ENCODE measurements around the gene ZNF488. TPM values are rescaled to one million over a fixed set of nuclear protein-coding genes. Genes with fewer than 3 reads are reported as not detected.

ZNF488 gene
- total and polyA plus RNA-seq, 2 experiments from 2014 or later, result 0.15 to 1.2 TPM

DNA sequence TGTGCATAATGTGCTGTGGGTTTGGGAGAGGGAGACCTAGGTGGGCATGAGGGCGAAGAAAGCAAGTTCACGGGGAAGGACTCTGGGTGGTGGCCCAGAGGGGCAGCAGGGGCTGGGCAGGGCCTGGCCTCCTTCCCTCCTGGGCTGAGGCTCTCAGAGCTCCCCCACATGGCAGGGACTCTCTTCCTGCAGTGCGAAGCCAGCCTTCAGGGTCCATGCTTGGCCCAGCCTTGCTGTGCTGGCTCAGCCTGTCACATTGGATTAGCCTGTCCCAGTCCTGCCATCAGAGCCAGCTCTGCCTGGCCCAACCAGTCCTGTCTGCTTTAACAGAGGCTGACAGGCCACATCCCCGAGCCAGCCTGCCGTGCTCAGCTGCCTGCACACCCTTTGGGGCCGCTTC, 20.4 kb upstream of the ZNF488 start:
- TF ChIP-seq, protein P1, sequence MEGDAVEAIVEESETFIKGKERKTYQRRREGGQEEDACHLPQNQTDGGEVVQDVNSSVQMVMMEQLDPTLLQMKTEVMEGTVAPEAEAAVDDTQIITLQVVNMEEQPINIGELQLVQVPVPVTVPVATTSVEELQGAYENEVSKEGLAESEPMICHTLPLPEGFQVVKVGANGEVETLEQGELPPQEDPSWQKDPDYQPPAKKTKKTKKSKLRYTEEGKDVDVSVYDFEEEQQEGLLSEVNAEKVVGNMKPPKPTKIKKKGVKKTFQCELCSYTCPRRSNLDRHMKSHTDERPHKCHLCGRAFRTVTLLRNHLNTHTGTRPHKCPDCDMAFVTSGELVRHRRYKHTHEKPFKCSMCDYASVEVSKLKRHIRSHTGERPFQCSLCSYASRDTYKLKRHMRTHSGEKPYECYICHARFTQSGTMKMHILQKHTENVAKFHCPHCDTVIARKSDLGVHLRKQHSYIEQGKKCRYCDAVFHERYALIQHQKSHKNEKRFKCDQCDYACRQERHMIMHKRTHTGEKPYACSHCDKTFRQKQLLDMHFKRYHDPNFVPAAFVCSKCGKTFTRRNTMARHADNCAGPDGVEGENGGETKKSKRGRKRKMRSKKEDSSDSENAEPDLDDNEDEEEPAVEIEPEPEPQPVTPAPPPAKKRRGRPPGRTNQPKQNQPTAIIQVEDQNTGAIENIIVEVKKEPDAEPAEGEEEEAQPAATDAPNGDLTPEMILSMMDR (IDR thresholded peaks at IDR 0.05; ENCODE audit: low read depth, low read length), result no peak
- no peak overlapping the region for H3K27ac ChIP-seq
- peaks cover 8% of the 10 kb centered on the region for H3K4me1 ChIP-seq (ENCODE audit: low read depth)
- no peak overlapping the region for H3K4me3 ChIP-seq
- DNase-seq (ENCODE audit: low read depth in 1 of 2, low spot score in 1 of 2), result no peak
- no peaks in the 10 kb centered on the region for H3K36me3 ChIP-seq
- no peaks in the 10 kb centered on the region for H3K9me3 ChIP-seq (ENCODE audit: low read depth)
- H3K27me3 ChIP-seq, result no peaks in the 10 kb centered on the region

- no peaks in the 10 kb centered on the region for H3K36me3 ChIP-seq
- H3K4me1 ChIP-seq (ENCODE audit: low read depth), result peaks cover 8% of the 10 kb centered on the region
- TF ChIP-seq, protein P1 (IDR thresholded peaks at IDR 0.05; ENCODE audit: low read depth, low read length), result peak; percentile 4
- no peak overlapping the region for H3K4me3 ChIP-seq
- no peaks in the 10 kb centered on the region for H3K9me3 ChIP-seq (ENCODE audit: low read depth)
- peak overlapping the region; percentile 39 for H3K27ac ChIP-seq
- DNase-seq (ENCODE audit: low read depth in 1 of 2, low spot score in 1 of 2), result peak; percentile 47 to 71
- no peaks in the 10 kb centered on the region for H3K27me3 ChIP-seq
These were observed 19.6 kb upstream of the ZNF488 start for GRCh38 chr10:47403446-47404318.

DNA sequence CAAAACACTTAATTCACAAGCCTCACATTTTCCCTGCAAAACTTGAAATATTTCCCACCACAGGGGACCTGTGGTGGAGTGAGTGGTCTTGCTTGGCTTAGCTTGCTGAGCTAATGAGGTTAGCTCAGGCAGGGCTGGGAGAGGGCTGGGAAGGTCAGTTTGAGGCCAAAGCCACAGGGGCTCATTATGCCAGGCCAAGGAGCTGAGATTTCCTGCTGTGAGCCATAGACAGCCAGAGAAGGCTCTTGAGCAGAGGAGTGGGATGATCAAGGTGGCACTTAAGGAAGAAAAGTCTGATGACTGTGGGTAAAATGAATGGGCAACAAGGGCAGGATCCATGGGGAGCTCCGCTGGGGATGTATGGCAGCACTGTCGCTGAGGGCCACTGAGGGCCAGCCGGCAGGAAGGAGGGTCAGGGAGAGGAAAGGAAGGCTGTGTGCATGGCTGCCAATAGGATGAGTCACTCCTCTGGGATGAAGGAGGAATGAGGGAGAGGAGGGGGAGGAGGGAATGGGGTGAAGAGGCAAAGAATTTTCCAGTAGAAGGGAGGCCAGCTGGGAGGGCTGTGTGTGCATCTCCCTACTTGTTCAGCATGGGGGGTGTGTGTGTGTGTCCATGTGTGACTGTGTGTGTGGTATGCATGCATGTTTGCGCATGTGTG, 18.7 kb upstream of the ZNF488 start:
- H3K4me3 ChIP-seq, result no peak overlapping the region
- H3K36me3 ChIP-seq, result no peaks in the 10 kb centered on the region
- DNase-seq (ENCODE audit: low read depth in 1 of 2, low spot score in 1 of 2), result peak; percentile 16 to 94
- no peaks in the 10 kb centered on the region for H3K27me3 ChIP-seq
- no peak overlapping the region for H3K27ac ChIP-seq
- H3K9me3 ChIP-seq (ENCODE audit: low read depth), result no peaks in the 10 kb centered on the region
- H3K4me1 ChIP-seq (ENCODE audit: low read depth), result peaks cover 8% of the 10 kb centered on the region
- TF ChIP-seq, protein P1 (IDR thresholded peaks at IDR 0.05; ENCODE audit: low read depth, low read length), result no peak

DNA sequence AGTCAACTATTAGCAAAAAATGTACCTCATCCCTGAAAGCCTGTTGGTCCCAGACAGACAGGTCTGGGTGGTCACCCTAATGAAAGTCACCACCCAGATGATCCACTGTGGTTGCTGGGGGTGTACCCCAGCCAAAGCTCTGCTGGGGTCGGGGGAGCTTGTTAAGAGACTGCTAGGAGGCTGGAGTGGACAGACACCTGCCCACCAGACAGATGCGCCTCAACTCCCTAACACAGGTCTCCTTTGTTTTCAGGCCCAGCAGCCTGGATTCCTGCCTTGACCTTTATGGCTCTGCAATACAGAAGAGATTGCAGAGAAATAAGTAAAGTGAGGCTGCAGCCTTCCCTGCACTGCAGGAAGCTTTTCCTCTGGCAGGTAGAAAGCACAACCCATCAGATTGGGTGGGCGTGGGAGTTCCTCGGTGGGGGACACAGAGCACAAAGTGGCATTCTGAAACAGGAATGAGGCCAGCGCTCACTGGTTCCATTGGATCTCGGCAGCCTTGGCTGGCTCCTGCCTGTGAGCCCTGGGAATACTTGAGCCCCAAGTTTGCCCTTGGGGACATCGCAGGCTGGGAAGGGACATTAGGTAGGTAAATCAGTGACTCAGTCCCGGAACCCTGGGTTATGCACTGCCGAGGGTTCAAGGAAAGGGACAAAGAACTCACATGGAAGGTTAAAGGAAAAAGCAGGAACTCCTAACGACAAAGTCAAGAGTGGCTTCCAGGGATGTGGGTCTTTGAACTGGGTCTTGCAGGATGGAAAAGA, 18.0 kb upstream of the ZNF488 start:
- H3K9me3 ChIP-seq (ENCODE audit: low read depth), result no peaks in the 10 kb centered on the region
- no peak overlapping the region for H3K4me3 ChIP-seq
- peaks cover 8% of the 10 kb centered on the region for H3K4me1 ChIP-seq (ENCODE audit: low read depth)
- TF ChIP-seq, protein P1 (IDR thresholded peaks at IDR 0.05; ENCODE audit: low read depth, low read length), result no peak
- H3K27ac ChIP-seq, result no peak overlapping the region
- no peaks in the 10 kb centered on the region for H3K27me3 ChIP-seq
- DNase-seq (ENCODE audit: low read depth in 1 of 2, low spot score in 1 of 2), result no peak
- H3K36me3 ChIP-seq, result no peaks in the 10 kb centered on the region

GRCh38 chr10:47401210-47401609, 17.1 kb upstream of the ZNF488 start:
- peaks cover 8% of the 10 kb centered on the region for H3K4me1 ChIP-seq (ENCODE audit: low read depth)
- no peaks in the 10 kb centered on the region for H3K27me3 ChIP-seq
- no peak overlapping the region for H3K27ac ChIP-seq
- TF ChIP-seq, protein P1 (IDR thresholded peaks at IDR 0.05; ENCODE audit: low read depth, low read length), result no peak
- H3K36me3 ChIP-seq, result no peaks in the 10 kb centered on the region
- no peak for DNase-seq (ENCODE audit: low read depth in 1 of 2, low spot score in 1 of 2)
- H3K9me3 ChIP-seq (ENCODE audit: low read depth), result no peaks in the 10 kb centered on the region
- no peak overlapping the region for H3K4me3 ChIP-seq
